ENCODE data around the gene COL26A1.
"Not testable (repeated sequence)": the region's sequence is repeated elsewhere in the genome, so short reads cannot be mapped to it uniquely, and the experiment has no call there.

Gene COL26A1

GRCh38 chr7:101559586-101559985 lies 196.9 kb downstream of the COL26A1 start:
- DNase-seq, result peak in 1 of 10 donors; percentile 38
- intact Hi-C loops (cut with DNase I), result no loop called here

GRCh38 chr7:101560021-101560420 lies 197.3 kb downstream of the COL26A1 start:
- intact Hi-C loops (cut with DNase I), result not testable (repeated sequence)
- DNase-seq, result peak in 1 of 10 donors; percentile 9

- peak in 1 of 10 donors; percentile 39 for DNase-seq
- intact Hi-C loops (cut with DNase I), result no loop called here
Measured at GRCh38 chr7:101560856-101561255, 198.2 kb downstream of the COL26A1 start.

- DNase-seq; intact Hi-C loops (cut with DNase I): not testable (repeated sequence)
Measured at GRCh38 chr7:101561293-101561692, 198.6 kb downstream of the COL26A1 start.

GRCh38 chr7:101562531-101563197 lies 200.0 kb downstream of the COL26A1 start:
- peak in 2 of 10 donors; percentile 5 to 56 for DNase-seq
- intact Hi-C loops (cut with DNase I), result no loop called here

- intact Hi-C loops (cut with DNase I), result no loop called here
Measured at GRCh38 chr7:101563198-101563901, 200.7 kb downstream of the COL26A1 start.

DNA sequence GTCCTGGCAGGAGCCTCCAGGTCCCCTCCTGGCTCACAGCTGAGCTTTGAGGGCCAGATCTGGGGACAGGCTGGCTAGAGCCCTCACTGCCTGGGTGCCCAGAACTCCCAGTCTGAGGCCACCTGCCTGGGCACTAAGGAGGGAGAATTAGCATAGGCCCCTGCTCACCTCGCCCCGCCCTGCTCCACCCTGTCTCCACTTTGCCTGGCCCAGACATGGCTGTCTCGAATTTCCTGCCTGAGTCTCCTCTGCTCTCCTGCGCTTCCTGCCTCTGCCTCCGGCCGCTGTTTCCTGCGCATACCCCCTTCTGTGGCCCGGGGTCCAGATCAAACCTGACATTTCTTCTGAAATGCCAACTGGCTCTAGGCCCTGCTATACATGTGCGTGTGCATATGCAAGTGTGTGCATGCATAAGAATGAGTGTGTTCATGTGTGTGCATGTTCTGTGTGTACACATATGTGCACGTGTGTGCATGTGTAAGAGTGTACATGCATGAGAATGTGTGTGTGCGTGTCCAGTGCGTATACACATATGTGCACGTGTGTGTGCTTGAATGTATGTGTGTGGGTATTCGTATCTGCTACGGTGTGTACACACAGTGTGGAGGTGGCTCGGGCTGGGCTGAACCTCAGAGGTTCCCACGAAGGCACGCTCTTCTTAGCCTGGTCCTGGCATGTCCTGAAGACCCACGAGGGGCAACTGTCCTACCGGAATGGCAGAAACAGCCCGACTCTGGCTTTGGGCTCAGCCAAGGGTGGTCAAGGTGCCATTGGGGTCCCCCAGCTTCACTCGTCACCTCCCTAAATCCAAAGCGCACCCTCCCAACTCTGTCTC lies 201.5 kb downstream of the COL26A1 start:
- intact Hi-C loops (cut with DNase I), result no loop called here
- DNase-seq, result peak in 3 of 10 donors; percentile 53 to 75 (median 63)

More at GRCh38 chr7:101563198-101563901, 200.7 kb downstream of the COL26A1 start:
- DNase-seq, result peak in 3 of 10 donors; percentile 67 to 82 (median 74)

- peak in 2 of 10 donors; percentile 62 to 63 for DNase-seq
- intact Hi-C loops (cut with DNase I), result no loop called here
Measured at GRCh38 chr7:101564778-101565211, 202.1 kb downstream of the COL26A1 start.

DNA sequence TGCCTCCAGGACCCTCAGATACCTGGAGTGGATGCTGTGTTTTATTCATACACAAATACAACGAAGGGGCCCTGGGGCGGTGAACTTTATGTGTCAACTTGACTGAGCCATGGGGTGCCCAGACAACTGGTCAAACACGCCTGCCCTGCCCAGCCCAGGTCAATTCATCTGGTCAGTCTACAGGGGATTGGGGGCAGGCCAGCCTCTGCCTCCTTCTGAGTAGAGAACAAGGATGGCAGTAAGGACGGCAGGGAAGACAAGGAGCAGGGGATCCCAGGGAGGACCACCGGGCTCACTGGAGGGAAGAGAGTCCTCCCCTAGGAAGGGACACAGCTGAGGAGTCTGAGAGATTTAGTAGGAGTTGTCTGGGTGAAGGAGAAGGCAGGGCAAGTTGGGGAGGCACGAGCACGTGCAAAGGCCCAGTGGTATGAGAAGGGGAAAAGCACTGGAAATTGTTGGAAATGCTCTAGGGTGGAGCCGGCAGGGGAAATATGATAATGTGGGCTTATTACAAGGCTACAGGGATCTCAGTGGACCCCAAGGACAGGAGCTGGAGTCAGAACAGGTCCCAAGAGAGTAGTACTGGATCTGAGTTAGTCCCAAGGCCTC lies 203.0 kb downstream of the COL26A1 start:
- intact Hi-C loops (cut with DNase I), result no loop called here
- peak in 2 of 10 donors; percentile 28 to 62 for DNase-seq

GRCh38 chr7:101567230-101567629 lies 204.6 kb downstream of the COL26A1 start:
- DNase-seq, result peak in 4 of 10 donors; percentile 25 to 88 (median 64)
- intact Hi-C loops (cut with DNase I), result no loop called here

- DNase-seq, result no peak
- intact Hi-C loops (cut with DNase I), result no loop called here
Measured at GRCh38 chr7:101572156-101572555, 209.5 kb downstream of the COL26A1 start.

- intact Hi-C loops (cut with DNase I), result no loop called here
- DNase-seq, result no peak
Measured at GRCh38 chr7:101575168-101575567, 212.5 kb downstream of the COL26A1 start.

DNA sequence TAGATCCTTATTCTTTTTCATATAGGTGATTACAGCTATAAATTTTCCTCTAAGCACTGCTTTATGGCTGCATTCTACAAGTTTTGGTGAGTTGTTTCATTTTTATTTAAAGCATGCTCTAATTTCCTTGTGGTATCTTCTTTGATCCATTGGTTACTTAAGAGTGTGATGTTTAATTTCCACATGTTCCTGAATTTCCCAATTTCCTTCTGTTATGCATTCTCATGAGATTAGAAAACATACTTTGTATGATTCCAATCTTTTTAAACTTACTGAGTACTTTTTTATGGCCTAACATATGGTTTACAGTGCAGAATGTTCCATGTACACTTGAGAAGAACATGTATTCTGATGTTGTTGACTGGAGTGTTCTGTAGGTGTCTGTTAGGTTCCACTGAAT lies 213.0 kb downstream of the COL26A1 start:
- intact Hi-C loops (cut with DNase I), result no loop called here
- DNase-seq, result no peak

DNA sequence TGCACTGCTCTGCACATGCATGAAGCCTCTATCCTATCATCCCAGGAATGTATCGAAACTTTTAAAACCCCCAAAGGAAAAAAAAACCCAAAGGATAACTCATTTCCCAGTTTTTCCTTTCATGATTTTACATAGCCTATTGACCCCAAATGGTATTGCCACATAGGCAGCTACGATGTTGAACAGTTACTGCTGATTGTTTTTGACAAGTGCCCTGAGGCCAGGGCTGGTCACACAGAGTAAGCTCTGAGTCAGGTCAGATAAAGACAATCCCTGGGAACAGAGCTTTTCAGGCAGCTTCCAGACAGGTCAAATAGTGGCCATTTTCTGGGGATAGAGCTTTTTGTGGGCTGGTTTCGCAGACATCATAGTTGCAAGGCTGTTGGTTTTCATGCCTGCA lies 214.3 kb downstream of the COL26A1 start:
- no peak for DNase-seq
- intact Hi-C loops (cut with DNase I), result no loop called here

- no peak for DNase-seq
- intact Hi-C loops (cut with DNase I), result no loop called here
Measured at GRCh38 chr7:101578552-101578951, 215.9 kb downstream of the COL26A1 start.

DNA sequence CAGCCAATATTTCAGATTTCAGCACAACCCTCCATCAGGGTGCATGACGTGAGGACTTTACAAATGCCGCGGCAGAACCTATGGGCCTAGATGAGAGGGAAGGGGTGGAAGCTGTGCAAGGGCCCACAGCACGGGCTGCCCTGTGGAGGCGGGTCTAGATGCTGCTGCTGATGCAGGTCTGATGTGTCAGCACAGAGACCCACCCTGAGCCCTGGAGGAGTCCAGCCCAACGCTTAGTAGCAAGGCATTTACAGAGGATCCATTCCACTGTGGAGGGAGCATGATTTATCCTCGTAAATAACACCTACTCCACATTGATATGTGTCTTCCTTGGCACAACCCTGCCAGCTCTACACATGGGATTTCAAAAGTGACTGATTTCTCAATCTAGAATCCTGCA lies 217.9 kb downstream of the COL26A1 start:
- peak in 1 of 10 donors; percentile 15 for DNase-seq
- intact Hi-C loops (cut with DNase I), result no loop called here

GRCh38 chr7:101581891-101582290 lies 219.2 kb downstream of the COL26A1 start:
- intact Hi-C loops (cut with DNase I), result no loop called here
- peak in 1 of 10 donors; percentile 2 for DNase-seq

DNA sequence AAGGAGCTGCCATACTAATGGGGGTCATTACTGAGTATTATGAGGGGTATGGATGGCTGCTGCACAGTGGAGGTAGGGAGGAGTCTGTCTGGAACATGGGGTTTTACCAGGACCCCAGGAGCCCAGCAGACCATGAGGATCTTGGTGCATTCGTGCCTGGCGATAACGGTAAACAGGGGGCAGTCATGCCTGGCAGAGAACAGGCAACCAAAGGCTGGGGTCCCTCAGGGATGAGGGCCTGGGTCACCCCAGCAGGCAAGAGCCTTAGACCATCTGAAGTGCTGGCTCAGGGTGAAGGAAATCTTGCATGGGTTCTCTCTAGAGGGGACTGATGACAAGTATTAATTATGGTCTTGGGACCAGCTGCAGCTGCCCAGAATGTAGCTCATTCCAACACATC lies 220.3 kb downstream of the COL26A1 start:
- intact Hi-C loops (cut with DNase I), result no loop called here
- DNase-seq, result peak in 1 of 10 donors; percentile 53

GRCh38 chr7:101586078-101586905 lies 223.6 kb downstream of the COL26A1 start:
- peak in 1 of 10 donors; percentile 56 for DNase-seq
- intact Hi-C loops (cut with DNase I), result no loop called here

Measured in posterior cingulate gyrus (tissue), 11 donors.